T-helper 1 cell treated with Interleukin-12 subunit alpha and Interleukin-12 subunit beta and Interleukin-4 antibody, amounts not matched to agents 30 μg/mL and 1 μg/mL, for 36 hours (primary cell): ENCODE results near the gene CENPF.

ENCODE experiments used
- H3K27ac Mint-ChIP-seq: one replicate; pipeline ENCODE4 v1.8.0; 2021; ENCODE audit warnings: mild to moderate bottlenecking, mixed read lengths
- H3K27me3 Mint-ChIP-seq: one replicate; pipeline ENCODE4 v1.8.0; 2021; ENCODE audit warnings: low read depth, mixed read lengths
- H3K36me3 Mint-ChIP-seq: one replicate; pipeline ENCODE4 v1.8.0; 2021; ENCODE audit warnings: low read depth, mixed read lengths
- H3K4me1 Mint-ChIP-seq: one replicate; pipeline ENCODE4 v1.8.0; 2021; ENCODE audit warnings: low read depth, mixed read lengths
- H3K4me3 Mint-ChIP-seq: one replicate; pipeline ENCODE4 v1.8.0; 2021; ENCODE audit warnings: mild to moderate bottlenecking, moderate library complexity, mixed read lengths
- H3K9me3 Mint-ChIP-seq: one replicate; pipeline ENCODE4 v1.8.0; 2021; ENCODE audit warnings: mixed read lengths

Gene CENPF

GRCh38 chr1:214712737-214713136, 109.7 kb downstream of the CENPF start:
- H3K27ac Mint-ChIP-seq: no peak overlapping the region
- H3K4me3 Mint-ChIP-seq: no peak overlapping the region
- no peaks in the 10 kb centered on the region for H3K9me3 Mint-ChIP-seq
- H3K27me3 Mint-ChIP-seq: no peaks in the 10 kb centered on the region
- no peaks in the 10 kb centered on the region for H3K36me3 Mint-ChIP-seq
- H3K4me1 Mint-ChIP-seq: no peaks in the 10 kb centered on the region
